ENCODE data around the gene TMEM245. TPM values are rescaled to one million over a fixed set of nuclear protein-coding genes. Genes with fewer than 3 reads are reported as not detected.
"Not testable (repeated sequence)": the region's sequence is repeated elsewhere in the genome, so short reads cannot be mapped to it uniquely, and the experiment has no call there.

TMEM245 gene
- total RNA-seq, 1 experiment from 2014 or later: 110 TPM

GRCh38 chr9:109063760-109064159 lies 56.0 kb downstream of the TMEM245 start:
- POLR2A ChIA-PET: no interaction called here
- intact Hi-C loops (cut with micrococcal nuclease; ENCODE audit: unreplicated experiment): loop anchor here (2.0 kb wide), 1 partner anchor 57 kb away; no protein-coding TSS in a partner anchor
- DNase-seq: no peak
- H3K36me3 Mint-ChIP-seq (ENCODE audit: insufficient read depth, unreplicated experiment): peaks cover 73% of the 10 kb centered on the region
- H3K4me1 ChIP-seq: peaks cover 49% of the 10 kb centered on the region
- peak overlapping the region; percentile 46 for H3K27ac Mint-ChIP-seq (ENCODE audit: unreplicated experiment)
- CTCF ChIA-PET: no interaction called here
- H3K27me3 Mint-ChIP-seq (ENCODE audit: insufficient read depth, unreplicated experiment): no peaks in the 10 kb centered on the region
- no peak overlapping the region for H3K4me3 ChIP-seq (ENCODE audit: low read depth, low read length)
- BruUV-seq (replicated peaks): TSS peak; percentile 20
- no peaks in the 10 kb centered on the region for H3K27me3 ChIP-seq (replicated peaks; ENCODE audit: control insufficient read depth, insufficient read depth, low read length)
- peaks cover 19% of the 10 kb centered on the region for H3K4me1 Mint-ChIP-seq (ENCODE audit: low read depth, unreplicated experiment)
- no peaks in the 10 kb centered on the region for H3K9me3 Mint-ChIP-seq (ENCODE audit: unreplicated experiment)
- H3K9me3 ChIP-seq: no peaks in the 10 kb centered on the region
- peak overlapping the region; percentile 1 for H3K4me3 Mint-ChIP-seq (ENCODE audit: unreplicated experiment)
- TF ChIP-seq, protein P1, sequence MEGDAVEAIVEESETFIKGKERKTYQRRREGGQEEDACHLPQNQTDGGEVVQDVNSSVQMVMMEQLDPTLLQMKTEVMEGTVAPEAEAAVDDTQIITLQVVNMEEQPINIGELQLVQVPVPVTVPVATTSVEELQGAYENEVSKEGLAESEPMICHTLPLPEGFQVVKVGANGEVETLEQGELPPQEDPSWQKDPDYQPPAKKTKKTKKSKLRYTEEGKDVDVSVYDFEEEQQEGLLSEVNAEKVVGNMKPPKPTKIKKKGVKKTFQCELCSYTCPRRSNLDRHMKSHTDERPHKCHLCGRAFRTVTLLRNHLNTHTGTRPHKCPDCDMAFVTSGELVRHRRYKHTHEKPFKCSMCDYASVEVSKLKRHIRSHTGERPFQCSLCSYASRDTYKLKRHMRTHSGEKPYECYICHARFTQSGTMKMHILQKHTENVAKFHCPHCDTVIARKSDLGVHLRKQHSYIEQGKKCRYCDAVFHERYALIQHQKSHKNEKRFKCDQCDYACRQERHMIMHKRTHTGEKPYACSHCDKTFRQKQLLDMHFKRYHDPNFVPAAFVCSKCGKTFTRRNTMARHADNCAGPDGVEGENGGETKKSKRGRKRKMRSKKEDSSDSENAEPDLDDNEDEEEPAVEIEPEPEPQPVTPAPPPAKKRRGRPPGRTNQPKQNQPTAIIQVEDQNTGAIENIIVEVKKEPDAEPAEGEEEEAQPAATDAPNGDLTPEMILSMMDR (IDR thresholded peaks at IDR 0.05; ENCODE audit: insufficient read depth in 1 of 2, low read depth in 1 of 2, low read length in 1 of 2, severe bottlenecking in 1 of 2, unreplicated experiment in 1 of 2): no peak
- peaks cover 2% of the 10 kb centered on the region; the same call in 1 of the 2 replicates for H3K36me3 ChIP-seq (ENCODE audit: control insufficient read depth, insufficient read depth, low read length)

DNA sequence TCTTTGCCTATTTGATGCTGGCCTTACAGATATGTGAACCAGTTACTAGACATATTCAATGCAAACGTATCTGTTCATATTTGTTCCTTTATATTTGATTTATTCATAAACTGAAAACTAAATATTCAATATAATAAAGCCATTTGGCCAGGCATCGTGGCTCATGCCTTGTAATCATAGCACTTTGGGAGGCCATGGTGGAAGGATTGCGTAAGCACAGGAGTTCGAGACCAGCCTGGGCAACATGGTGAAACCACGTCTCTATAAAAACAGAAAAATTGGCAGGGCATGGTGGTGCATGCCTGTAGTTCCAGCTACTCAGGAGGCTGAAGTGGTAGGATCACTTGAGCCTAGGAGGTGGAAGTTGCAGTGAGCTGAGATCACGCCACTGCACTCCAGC lies 57.2 kb downstream of the TMEM245 start:
- POLR2A ChIA-PET: no interaction called here
- Histone ChIP-seq H3K36me3 (ENCODE audit: control insufficient read depth, insufficient read depth, low read length) (0 out of 2 replicates have a peak, but pooled peaks cover 1% of the 10 kb centered on the region), H3K27me3 (replicated peaks; ENCODE audit: control insufficient read depth, insufficient read depth, low read length) (no peaks in the 10 kb centered on the region), H3K4me1 (peaks cover 43% of the 10 kb centered on the region), H3K9me3 (no peaks in the 10 kb centered on the region), H3K4me3 (ENCODE audit: low read depth, low read length) (no peak overlapping the region)
- no TSS peak for BruUV-seq (replicated peaks)
- H3K4me3 Mint-ChIP-seq (ENCODE audit: unreplicated experiment): no peak overlapping the region
- peaks cover 86% of the 10 kb centered on the region for H3K36me3 Mint-ChIP-seq (ENCODE audit: insufficient read depth, unreplicated experiment)
- no peaks in the 10 kb centered on the region for H3K27me3 Mint-ChIP-seq (ENCODE audit: insufficient read depth, unreplicated experiment)
- no peak overlapping the region for H3K27ac Mint-ChIP-seq (ENCODE audit: unreplicated experiment)
- H3K9me3 Mint-ChIP-seq (ENCODE audit: unreplicated experiment): no peaks in the 10 kb centered on the region
- no peak for DNase-seq
- intact Hi-C loops (cut with micrococcal nuclease; ENCODE audit: unreplicated experiment): no loop called here
- CTCF ChIA-PET: no interaction called here
- peaks cover 15% of the 10 kb centered on the region for H3K4me1 Mint-ChIP-seq (ENCODE audit: low read depth, unreplicated experiment)
- TF ChIP-seq, protein P1 (IDR thresholded peaks at IDR 0.05; ENCODE audit: insufficient read depth in 1 of 2, low read depth in 1 of 2, low read length in 1 of 2, severe bottlenecking in 1 of 2, unreplicated experiment in 1 of 2): no peak

GRCh38 chr9:109060191-109060590 lies 59.6 kb downstream of the TMEM245 start:
- BruUV-seq (replicated peaks): no TSS peak
- Mint-ChIP-seq H3K36me3 (ENCODE audit: insufficient read depth, unreplicated experiment) (peaks cover 99% of the 10 kb centered on the region), H3K27ac (ENCODE audit: unreplicated experiment) (peak overlapping the region; percentile 17), H3K4me3 (ENCODE audit: unreplicated experiment) (no peak overlapping the region), H3K27me3 (ENCODE audit: insufficient read depth, unreplicated experiment) (no peaks in the 10 kb centered on the region), H3K4me1 (ENCODE audit: low read depth, unreplicated experiment) (peaks cover 17% of the 10 kb centered on the region), H3K9me3 (ENCODE audit: unreplicated experiment) (no peaks in the 10 kb centered on the region)
- intact Hi-C loops (cut with micrococcal nuclease; ENCODE audit: unreplicated experiment): no loop called here
- no peak for DNase-seq
- no peak overlapping the region for H3K4me3 ChIP-seq (ENCODE audit: low read depth, low read length)
- no peaks in the 10 kb centered on the region for H3K27me3 ChIP-seq (replicated peaks; ENCODE audit: control insufficient read depth, insufficient read depth, low read length)
- H3K4me1 ChIP-seq: peaks cover 21% of the 10 kb centered on the region
- H3K9me3 ChIP-seq: no peaks in the 10 kb centered on the region
- POLR2A ChIA-PET: no interaction called here
- TF ChIP-seq, protein P1 (IDR thresholded peaks at IDR 0.05; ENCODE audit: insufficient read depth in 1 of 2, low read depth in 1 of 2, low read length in 1 of 2, severe bottlenecking in 1 of 2, unreplicated experiment in 1 of 2): no peak
- CTCF ChIA-PET: interaction anchor here (0.6 kb wide), 1 partner anchor 228 kb away, joined by 5 read pairs; no protein-coding TSS in a partner anchor
- peaks cover 3% of the 10 kb centered on the region for H3K36me3 ChIP-seq (ENCODE audit: control insufficient read depth, insufficient read depth, low read length)

DNA sequence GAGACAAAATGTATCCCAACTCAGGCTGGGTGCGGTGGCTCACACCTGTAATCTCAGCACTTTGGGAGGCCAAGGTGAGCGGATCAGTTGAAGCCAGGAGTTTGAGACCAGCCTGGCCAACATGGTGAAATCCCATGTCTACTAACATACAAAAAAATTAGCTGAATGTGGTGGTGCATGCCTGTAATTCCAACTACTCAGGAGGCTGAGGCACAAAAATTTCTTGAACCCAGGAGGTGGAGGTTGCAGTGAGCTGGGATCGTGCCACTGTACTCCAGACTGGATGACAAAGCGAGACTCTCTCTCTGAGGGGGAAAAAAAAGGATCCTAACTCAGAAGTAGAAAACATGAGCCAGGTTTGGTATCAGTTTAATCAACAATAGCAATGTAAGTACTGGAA lies 66.6 kb downstream of the TMEM245 start:
- H3K9me3 ChIP-seq; H3K4me3 Mint-ChIP-seq (ENCODE audit: unreplicated experiment); H3K4me3 ChIP-seq (ENCODE audit: low read depth, low read length); H3K27me3 Mint-ChIP-seq (ENCODE audit: insufficient read depth, unreplicated experiment); CTCF ChIA-PET; H3K27ac Mint-ChIP-seq (ENCODE audit: unreplicated experiment); POLR2A ChIA-PET; H3K27me3 ChIP-seq (replicated peaks; ENCODE audit: control insufficient read depth, insufficient read depth, low read length); intact Hi-C loops (cut with micrococcal nuclease; ENCODE audit: unreplicated experiment); H3K36me3 ChIP-seq (ENCODE audit: control insufficient read depth, insufficient read depth, low read length); DNase-seq; H3K9me3 Mint-ChIP-seq (ENCODE audit: unreplicated experiment); BruUV-seq (replicated peaks): not testable (repeated sequence)
- Mint-ChIP-seq H3K4me1 (ENCODE audit: low read depth, unreplicated experiment) (peaks cover 35% of the 10 kb centered on the region), H3K36me3 (ENCODE audit: insufficient read depth, unreplicated experiment) (peaks cover 97% of the 10 kb centered on the region)
- peaks cover 22% of the 10 kb centered on the region for H3K4me1 ChIP-seq
